GM12878 (cell line): ENCODE results near the gene CAMK2B. TPM values are rescaled to one million over a fixed set of nuclear protein-coding genes. Genes with fewer than 3 reads are reported as not detected.

ENCODE experiments used
- ATAC-seq: fragments of 200-7000 bp; cut with Tn5 transposase; 3 replicates; pipeline ENCODE4 v1.9.1; 2020; ENCODE audit warnings: mild to moderate bottlenecking, moderate library complexity
- BruUV-seq: library from RNA; stranded (reverse); fragments of 400-500 nt; replicated peaks from 2 replicates; lab custom pipeline; 2021; lab: Mats Ljungman, UMichigan
- CTCF ChIA-PET: fragments of 300-600 bp; sonication (Branson Sonifier 250); formaldehyde crosslinking; extraction: SDS; loops from one replicate; lab custom pipeline; 2021; ENCODE audit warnings: inconsistent platforms; lab: Yijun Ruan, JAX
- POLR2A ChIA-PET: fragments of 350-600 bp; formaldehyde crosslinking; extraction: SDS; loops from one replicate; lab custom pipeline; 2021; ENCODE audit warnings: inconsistent platforms; lab: Charles Lee
- RAD21 ChIA-PET: fragments of 300-600 bp; sonication (Branson Sonifier 250); formaldehyde crosslinking; loops from one replicate; lab custom pipeline; 2023; ENCODE audit warnings: antibody characterized with exemption; ENCODE audit not compliant: unreplicated experiment; lab: Charles Lee
- SMC1A ChIA-PET: fragments of 300-600 bp; sonication (Branson Sonifier 250); formaldehyde crosslinking; loops from one replicate; lab custom pipeline; 2023; ENCODE audit not compliant: unreplicated experiment, uncharacterized antibody; lab: Charles Lee
- DNase-seq: peaks from one replicate; pipeline ENCODE4 v3.0.0-alpha.2; 2011; ENCODE audit warnings: low read depth, low spot score
- FAIRE-seq: peaks from 3 replicates; lab custom pipeline; 2011; peaks lifted over from hg19 to GRCh38; lab: Jason Lieb, UNC
- H2AFZ ChIP-seq: 2 replicates; pipeline ENCODE4 v1.6.0; 2011; ENCODE audit warnings: low read depth, low read length, control low read depth; ENCODE audit not compliant: control insufficient read depth
- H3K27ac ChIP-seq: 2 replicates; pipeline ENCODE4 v1.5.1; 2011; ENCODE audit warnings: control low read depth; ENCODE audit not compliant: control insufficient read depth, insufficient read depth
- H3K27me3 ChIP-seq, 2 experiments: replicated peaks in 1 of 2; 2 replicates each; pipeline versions ENCODE4 v1.6.0 to v1.6.1; 2011; ENCODE audit warnings: low read length in 1 of 2; ENCODE audit not compliant: control insufficient read depth in 2 of 2, insufficient read depth in 2 of 2
- H3K36me3 ChIP-seq, 2 experiments: 2 replicates each; pipeline ENCODE4 v1.5.1; 2011; ENCODE audit warnings: low read length in 1 of 2; ENCODE audit not compliant: control insufficient read depth in 2 of 2, insufficient read depth in 2 of 2
- H3K4me1 ChIP-seq: 2 replicates; pipeline ENCODE4 v1.6.1; 2011; ENCODE audit warnings: mild to moderate bottlenecking, low read length, moderate library complexity, mixed read lengths; ENCODE audit not compliant: control insufficient read depth, insufficient read depth
- H3K4me2 ChIP-seq: 2 replicates; pipeline ENCODE4 v1.6.0; 2011; ENCODE audit warnings: control low read depth; ENCODE audit not compliant: control insufficient read depth, insufficient read depth
- H3K4me3 ChIP-seq: fragments of 200-600 bp; sonication (generic); 2 replicates; pipeline ENCODE4 v1.5.1; 2016
- H3K79me2 ChIP-seq: 2 replicates; pipeline ENCODE4 v1.6.0; 2011; ENCODE audit warnings: low read length; ENCODE audit not compliant: control insufficient read depth, insufficient read depth
- H3K9ac ChIP-seq: 2 replicates; pipeline ENCODE4 v1.8.0; 2011; ENCODE audit warnings: low read length, control low read depth, mixed read lengths; ENCODE audit not compliant: control insufficient read depth, insufficient read depth
- H3K9me3 ChIP-seq: replicated peaks from 3 replicates; pipeline ENCODE4 v1.5.1; 2011; ENCODE audit warnings: mild to moderate bottlenecking, low read length; ENCODE audit not compliant: control insufficient read depth, insufficient read depth
- H4K20me1 ChIP-seq: 2 replicates; pipeline ENCODE4 v1.6.0; 2011; ENCODE audit not compliant: control insufficient read depth, insufficient read depth
- BCL3 ChIP-seq: IDR thresholded peaks from 2 replicates; pipeline ENCODE4 v1.6.1; 2011; ENCODE audit warnings: borderline replicate concordance, low read depth, mild to moderate bottlenecking, moderate library complexity, low read length; ENCODE audit not compliant: insufficient read depth, poor library complexity, severe bottlenecking
- BRCA1 ChIP-seq: IDR thresholded peaks from 2 replicates; pipeline ENCODE4 v1.6.1; 2011; ENCODE audit warnings: low read depth, low read length, improper control_type of control experiment
- CREM ChIP-seq: IDR thresholded peaks from 2 replicates; pipeline ENCODE4 v1.6.1; 2014; ENCODE audit warnings: antibody characterized with exemption, low read depth
- DPF2 ChIP-seq: fragments of 450-650 bp; IDR thresholded peaks from 2 replicates; pipeline ENCODE4 v1.6.1; 2017; ENCODE audit warnings: mild to moderate bottlenecking
- KAT2A ChIP-seq: conservative IDR thresholded peaks from 2 replicates; pipeline ENCODE4 v1.6.1; 2011; ENCODE audit warnings: low read depth, low read length; ENCODE audit not compliant: control insufficient read depth
- KLF5 ChIP-seq: fragments of 450-650 bp; IDR thresholded peaks from 2 replicates; pipeline ENCODE4 v1.6.1; 2014; ENCODE audit warnings: mild to moderate bottlenecking; ENCODE audit not compliant: partially characterized antibody
- LARP7 ChIP-seq: fragments of 450-650 bp; IDR thresholded peaks from 2 replicates; pipeline ENCODE4 v1.6.1; 2017; ENCODE audit warnings: mild to moderate bottlenecking
- MEF2B ChIP-seq: fragments of 450-650 bp; IDR thresholded peaks from 2 replicates; pipeline ENCODE4 v1.6.1; 2018; ENCODE audit warnings: mild to moderate bottlenecking, moderate library complexity; ENCODE audit not compliant: partially characterized antibody, poor library complexity, severe bottlenecking
- NFYA ChIP-seq: IDR thresholded peaks from 2 replicates; pipeline ENCODE4 v1.6.1; 2011; ENCODE audit warnings: low read depth, mild to moderate bottlenecking, low read length, improper control_type of control experiment, borderline replicate concordance
- NR2C1 ChIP-seq: fragments of 450-650 bp; IDR thresholded peaks from 2 replicates; pipeline ENCODE4 v1.6.1; 2017; ENCODE audit warnings: antibody characterized with exemption, mild to moderate bottlenecking, moderate library complexity
- NR2C2 ChIP-seq: IDR thresholded peaks from 2 replicates; pipeline ENCODE4 v1.6.1; 2011; ENCODE audit warnings: borderline replicate concordance, low read depth; ENCODE audit not compliant: control insufficient read depth, insufficient read length
- NR2F1 ChIP-seq: fragments of 450-650 bp; conservative IDR thresholded peaks from 2 replicates; pipeline ENCODE4 v1.6.1; 2017; ENCODE audit warnings: mild to moderate bottlenecking
- POLR2AphosphoS5 ChIP-seq: IDR thresholded peaks from 2 replicates; pipeline ENCODE4 v1.6.1; 2011; ENCODE audit warnings: mild to moderate bottlenecking, low read length, inconsistent platforms
- PRDM15 ChIP-seq: fragments of 450-650 bp; formaldehyde crosslinking; IDR thresholded peaks from 2 replicates; pipeline ENCODE4 v1.4.0; 2020; ENCODE audit warnings: mild to moderate bottlenecking, moderate library complexity
- SMARCA5 ChIP-seq: fragments of 450-650 bp; IDR thresholded peaks from 2 replicates; pipeline ENCODE4 v1.6.1; 2017; ENCODE audit warnings: mild to moderate bottlenecking
- SREBF1 ChIP-seq: IDR thresholded peaks from 2 replicates; pipeline ENCODE4 v1.6.1; 2012; ENCODE audit warnings: mild to moderate bottlenecking, low read length
- TARDBP ChIP-seq: IDR thresholded peaks from 2 replicates; pipeline ENCODE4 v1.6.1; 2016; ENCODE audit warnings: borderline replicate concordance
- WGBS: methylation state at CpG from one replicate; pipeline ENCODE4 v1.1.6; 2016; ENCODE audit warnings: low lambda C conversion rate; ENCODE audit not compliant: insufficient replicate concordance, insufficient coverage; ENCODE audit errors: missing lambda C conversion rate; 5-methylcytosine and 5-hydroxymethylcytosine counted together
- in situ Hi-C: fragments of 300-500 bp; cut with MboI; formaldehyde crosslinking; loops from 9 replicates; pipeline ENCODE4 v1.14.3; 2018; ENCODE audit warnings: mixed read lengths
- intact Hi-C: fragments of 100-400 bp; cut with micrococcal nuclease; formaldehyde crosslinking; loops from one replicate; pipeline ENCODE4 v1.14.2; 2022; ENCODE audit not compliant: unreplicated experiment
- polyA plus RNA-seq, 11 experiments: library from polyadenylated mRNA; depleted of rRNA in 4 of 11; unstranded in 6 of 11; stranded (reverse) in 5 of 11; fragments of >200 nt; fragmentation: Nextera tagmentation in 4 of 11; fragmentation: Illumina TruSeq in 1 of 11; extraction: Ambion mirVana in 4 of 11; extraction: Trizol in 1 of 11; gene quantifications; 1 replicate in 1 of 11; 2 replicates in 10 of 11; pipeline versions ENCODE4 v1.2.1 to v1.2.3, GENCODE V29; 2011 to 2016; ENCODE audit warnings: inconsistent platforms in 2 of 11, missing spikeins in 2 of 11, low read depth in 1 of 11
- total RNA-seq, 4 experiments: library from RNA; depleted of rRNA in 3 of 4; stranded (reverse); fragments of >200 nt in 3 of 4; fragmentation: Illumina TruSeq in 1 of 4; extraction: Trizol in 1 of 4; gene quantifications; 2 replicates each; pipeline versions ENCODE4 v1.2.1 to v1.2.3, GENCODE V29; 2013 to 2021
- TF ChIP-seq, protein P1 (sequence below): fragments of 150-350 bp; IDR thresholded peaks from 2 replicates; pipeline ENCODE4 v1.6.1; 2014; ENCODE audit warnings: mild to moderate bottlenecking, low read depth, low read length

Gene CAMK2B
- total and polyA plus RNA-seq, 10 of the 15 experiments (the other 5 are each of a cell fraction or from before 2014, with no cell fraction given) = 0.06 to 0.23 (median 0.11) TPM; not detected in 5

GRCh38 chr7:44228571-44229350 is 96.6 kb downstream of the CAMK2B start:
- Histone ChIP-seq H3K4me3 (no peak overlapping the region), H3K36me3 (no peaks in the 10 kb centered on the region), H3K27me3 (no peaks in the 10 kb centered on the region), H3K9ac (no peak overlapping the region), H3K4me2 (no peak overlapping the region), H3K79me2 (no peaks in the 10 kb centered on the region), H3K9me3 (no peaks in the 10 kb centered on the region), H2AFZ (no peak overlapping the region), H3K27ac (no peak overlapping the region), H3K4me1 (no peaks in the 10 kb centered on the region), H4K20me1 (no peaks in the 10 kb centered on the region)
- in situ Hi-C loops = no loop called here
- 45% methylated on average over 25 of the region's 29 CpGs for WGBS
- RAD21 ChIA-PET = no interaction called here
- intact Hi-C loops = no loop called here
- FAIRE-seq (no peak), DNase-seq (no peak), ATAC-seq (no peak)
- SMC1A ChIA-PET = no interaction called here
- CTCF ChIA-PET = interaction anchor here (1.3 kb wide), 1 partner anchor 306 kb away, joined by 3 read pairs; no protein-coding TSS in a partner anchor
- no peak for TF ChIP-seq SMARCA5
- no peak for TF ChIP-seq MEF2B
- TF ChIP-seq CREM = no peak
- no peak for TF ChIP-seq NR2C1
- no peak for TF ChIP-seq BCL3
- TF ChIP-seq TARDBP = no peak
- no peak for TF ChIP-seq NR2F1
- TF ChIP-seq KLF5 = no peak
- TF ChIP-seq DPF2 = no peak
- no peak for TF ChIP-seq NFYA
- TF ChIP-seq KAT2A = no peak
- no peak for TF ChIP-seq PRDM15
- TF ChIP-seq, protein P1, sequence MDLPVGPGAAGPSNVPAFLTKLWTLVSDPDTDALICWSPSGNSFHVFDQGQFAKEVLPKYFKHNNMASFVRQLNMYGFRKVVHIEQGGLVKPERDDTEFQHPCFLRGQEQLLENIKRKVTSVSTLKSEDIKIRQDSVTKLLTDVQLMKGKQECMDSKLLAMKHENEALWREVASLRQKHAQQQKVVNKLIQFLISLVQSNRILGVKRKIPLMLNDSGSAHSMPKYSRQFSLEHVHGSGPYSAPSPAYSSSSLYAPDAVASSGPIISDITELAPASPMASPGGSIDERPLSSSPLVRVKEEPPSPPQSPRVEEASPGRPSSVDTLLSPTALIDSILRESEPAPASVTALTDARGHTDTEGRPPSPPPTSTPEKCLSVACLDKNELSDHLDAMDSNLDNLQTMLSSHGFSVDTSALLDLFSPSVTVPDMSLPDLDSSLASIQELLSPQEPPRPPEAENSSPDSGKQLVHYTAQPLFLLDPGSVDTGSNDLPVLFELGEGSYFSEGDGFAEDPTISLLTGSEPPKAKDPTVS = no peak
- TF ChIP-seq NR2C2 = no peak
- TF ChIP-seq POLR2AphosphoS5 = no peak
- TF ChIP-seq BRCA1 = no peak
- no peak for TF ChIP-seq SREBF1
- no peak for TF ChIP-seq LARP7
- POLR2A ChIA-PET = no interaction called here
- BruUV-seq = no TSS peak
